Stimulated activated CD4-positive, alpha-beta T cell treated with anti-CD3 and anti-CD28 coated beads, Interleukin-4, amount 100 ng/mL, for 24 hours (primary cell): Measurements from ENCODE around the gene SHISA5.
A peak's percentile ranks its signal among the peaks of the same experiment; 100 is the strongest.
"Not testable (repeated sequence)": the region's sequence is repeated elsewhere in the genome, so short reads cannot be mapped to it uniquely, and the experiment has no call there.

Experiments
- DNase-seq: peaks from one replicate; pipeline ENCODE4 v3.0.0-alpha.2; 2020

SHISA5 gene

DNA sequence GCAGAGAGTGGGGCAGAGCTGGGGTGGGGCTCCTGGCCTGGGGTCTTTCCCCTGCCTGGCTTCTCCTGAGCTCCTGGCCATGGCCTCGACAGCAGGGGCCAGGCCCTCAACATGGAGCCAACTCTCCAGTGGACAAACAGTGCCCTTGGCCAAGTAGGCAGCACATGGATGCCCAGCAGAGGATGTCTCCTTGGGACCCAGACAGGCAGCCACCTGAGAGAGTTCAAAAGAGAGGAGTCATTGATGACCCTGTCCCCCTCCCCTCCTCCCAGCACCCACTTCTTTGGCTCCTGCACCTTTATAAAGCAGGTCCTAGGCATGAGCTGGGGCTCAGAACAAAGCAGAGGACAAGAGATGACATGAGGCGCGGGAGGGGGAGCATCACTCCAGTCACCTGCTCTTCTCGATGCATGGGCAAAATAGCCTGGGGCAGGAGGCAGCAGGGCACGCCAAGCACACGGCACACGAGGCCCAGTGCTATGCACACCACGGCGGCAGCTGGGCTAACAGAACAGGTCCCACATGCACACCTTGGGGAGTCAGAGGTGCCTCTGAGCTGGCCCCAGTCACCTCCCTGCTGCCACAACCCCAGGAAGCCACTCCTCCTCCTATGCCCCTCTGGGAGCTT lies 27.4 kb downstream of the SHISA5 start:
- DNase-seq, result no peak

DNA sequence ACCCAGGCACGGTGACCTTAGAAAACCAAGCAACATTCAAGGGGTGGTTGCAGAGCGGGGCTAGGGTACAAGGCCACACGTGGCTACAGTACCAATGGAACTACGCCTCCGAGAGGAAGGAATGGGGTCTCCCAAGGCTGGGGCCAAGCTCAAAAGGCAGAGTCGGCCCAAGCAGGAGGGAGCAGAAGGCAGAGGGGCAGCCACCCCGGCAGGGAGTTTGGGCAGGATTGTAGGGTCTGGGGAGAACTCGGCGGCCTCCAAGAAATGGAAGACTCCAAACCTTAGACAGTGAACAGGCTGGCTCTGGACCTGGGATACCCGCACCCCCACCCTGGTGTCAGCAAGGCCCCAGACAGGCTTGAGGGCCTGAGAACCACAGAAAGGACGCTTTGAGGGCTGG lies 28.8 kb downstream of the SHISA5 start:
- no peak for DNase-seq

DNA sequence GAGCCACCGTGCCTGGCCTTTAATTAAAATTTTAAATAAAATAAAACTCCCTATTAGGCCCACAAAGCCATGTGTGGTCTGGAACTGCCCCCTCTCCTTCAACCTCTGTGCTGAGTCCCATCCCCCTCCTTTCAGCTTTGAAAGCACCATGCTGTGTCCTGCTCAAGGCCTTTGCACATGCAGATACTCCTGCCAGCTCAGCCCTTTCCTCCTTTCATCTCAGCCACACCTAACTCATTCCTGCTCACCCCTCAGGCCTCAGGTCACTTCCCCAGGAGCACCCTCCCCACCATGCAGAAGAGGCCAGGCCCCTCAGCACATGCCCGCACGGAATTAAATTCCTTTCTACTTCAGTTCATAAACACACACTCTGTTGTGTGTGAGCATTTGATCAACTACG lies 29.4 kb downstream of the SHISA5 start:
- no peak for DNase-seq

DNA sequence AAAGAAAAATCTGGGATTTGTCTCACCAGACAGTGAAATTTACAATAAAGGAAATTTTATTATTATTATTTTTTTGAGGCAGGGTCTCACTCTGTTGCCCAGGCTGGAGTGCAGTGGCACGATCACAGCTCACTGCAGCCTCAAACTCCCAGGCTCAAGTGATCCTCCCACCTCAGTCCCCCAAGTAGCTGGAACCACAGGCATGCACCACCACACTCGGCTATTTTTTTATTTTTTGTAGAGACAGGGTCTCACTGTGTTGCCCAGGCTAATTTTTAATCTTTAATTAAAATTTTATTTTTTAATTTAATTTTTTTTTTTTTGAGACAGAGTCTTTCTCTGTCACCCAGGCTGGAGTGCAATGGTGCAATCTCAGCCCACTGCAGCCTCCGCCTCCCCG lies 29.9 kb downstream of the SHISA5 start:
- DNase-seq, result not testable (repeated sequence)

DNA sequence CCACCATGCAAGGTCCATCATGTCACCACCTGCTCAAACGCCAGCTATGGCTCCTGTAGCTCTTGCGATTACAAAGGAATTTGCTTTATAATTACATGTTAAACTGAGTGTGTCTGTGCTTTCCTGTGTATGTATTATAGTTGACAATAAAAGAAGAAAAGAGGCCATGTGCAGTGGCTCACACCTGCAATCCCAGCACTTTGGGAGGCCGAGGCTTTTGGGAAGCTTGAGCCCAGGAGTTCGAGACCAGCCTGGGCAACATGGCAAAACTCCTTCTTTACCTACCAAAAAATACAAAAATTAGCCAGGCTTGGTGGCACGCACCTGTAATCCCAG lies 30.4 kb downstream of the SHISA5 start:
- DNase-seq, result no peak

DNA sequence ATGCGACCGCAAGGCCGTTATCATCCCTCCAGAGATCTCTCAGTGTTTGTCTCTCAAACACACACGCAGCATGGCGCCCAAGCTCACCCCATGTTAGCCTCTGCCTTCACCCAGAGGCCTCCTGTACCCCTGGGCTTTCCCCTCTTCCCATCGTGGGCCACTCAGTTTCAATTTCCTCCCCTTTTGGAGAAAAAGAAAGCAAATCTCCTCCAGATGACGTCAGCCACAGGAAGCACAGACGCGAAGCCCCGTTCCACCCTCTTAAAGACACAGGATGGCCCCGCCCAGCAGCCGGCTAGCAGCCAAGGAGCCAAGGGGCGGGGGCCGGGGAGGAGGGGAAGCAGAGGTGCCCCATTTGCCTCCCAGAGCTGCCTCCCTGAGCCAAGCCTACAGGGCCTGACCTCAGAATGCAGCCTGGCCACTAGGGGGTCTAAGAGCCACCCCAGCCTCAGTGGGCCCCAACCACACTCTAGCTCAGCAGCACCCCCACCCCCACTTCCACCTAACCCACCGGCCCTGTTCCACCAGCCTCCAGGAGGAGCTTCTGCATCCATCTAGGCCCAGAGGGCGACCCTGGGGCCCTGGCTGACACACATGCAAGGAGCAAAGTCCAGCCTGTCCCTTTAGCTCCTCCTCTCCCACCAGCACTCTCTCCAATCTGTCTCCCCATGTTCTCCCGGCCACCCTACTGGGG lies 30.9 kb downstream of the SHISA5 start:
- DNase-seq, result peak; percentile 95

DNA sequence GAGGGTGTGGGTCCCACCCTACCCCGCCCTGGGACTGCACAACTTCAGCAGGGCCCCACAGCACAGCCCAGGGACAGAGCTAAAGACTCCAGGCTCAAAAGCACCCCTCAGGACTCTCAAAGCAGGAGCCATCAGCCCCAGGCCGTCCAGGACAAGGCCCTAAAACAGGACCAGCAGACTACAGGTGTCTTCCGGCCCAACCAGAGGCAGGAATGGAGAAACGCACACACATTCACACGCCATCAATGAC lies 31.4 kb downstream of the SHISA5 start:
- DNase-seq, result no peak

DNA sequence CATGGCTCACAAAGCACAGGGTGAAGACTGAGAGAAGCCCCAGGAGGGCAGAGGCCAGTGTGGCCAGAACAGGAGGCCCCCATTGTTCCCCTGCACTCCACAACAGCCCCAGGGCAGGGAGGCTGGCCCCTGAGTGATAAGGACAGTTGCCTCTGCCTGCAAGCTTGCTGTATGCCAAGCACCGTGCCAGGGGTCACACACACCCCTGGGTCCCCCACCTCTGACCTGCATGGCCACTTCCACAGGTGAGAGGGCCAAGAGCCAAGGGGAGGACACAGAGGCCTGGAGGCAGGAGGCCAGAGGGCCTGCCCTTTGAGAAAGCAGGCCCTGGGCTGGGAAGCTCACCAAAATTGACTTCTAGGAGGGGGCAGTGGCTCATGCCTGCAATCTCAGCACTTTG lies 33.7 kb downstream of the SHISA5 start:
- no peak for DNase-seq

DNA sequence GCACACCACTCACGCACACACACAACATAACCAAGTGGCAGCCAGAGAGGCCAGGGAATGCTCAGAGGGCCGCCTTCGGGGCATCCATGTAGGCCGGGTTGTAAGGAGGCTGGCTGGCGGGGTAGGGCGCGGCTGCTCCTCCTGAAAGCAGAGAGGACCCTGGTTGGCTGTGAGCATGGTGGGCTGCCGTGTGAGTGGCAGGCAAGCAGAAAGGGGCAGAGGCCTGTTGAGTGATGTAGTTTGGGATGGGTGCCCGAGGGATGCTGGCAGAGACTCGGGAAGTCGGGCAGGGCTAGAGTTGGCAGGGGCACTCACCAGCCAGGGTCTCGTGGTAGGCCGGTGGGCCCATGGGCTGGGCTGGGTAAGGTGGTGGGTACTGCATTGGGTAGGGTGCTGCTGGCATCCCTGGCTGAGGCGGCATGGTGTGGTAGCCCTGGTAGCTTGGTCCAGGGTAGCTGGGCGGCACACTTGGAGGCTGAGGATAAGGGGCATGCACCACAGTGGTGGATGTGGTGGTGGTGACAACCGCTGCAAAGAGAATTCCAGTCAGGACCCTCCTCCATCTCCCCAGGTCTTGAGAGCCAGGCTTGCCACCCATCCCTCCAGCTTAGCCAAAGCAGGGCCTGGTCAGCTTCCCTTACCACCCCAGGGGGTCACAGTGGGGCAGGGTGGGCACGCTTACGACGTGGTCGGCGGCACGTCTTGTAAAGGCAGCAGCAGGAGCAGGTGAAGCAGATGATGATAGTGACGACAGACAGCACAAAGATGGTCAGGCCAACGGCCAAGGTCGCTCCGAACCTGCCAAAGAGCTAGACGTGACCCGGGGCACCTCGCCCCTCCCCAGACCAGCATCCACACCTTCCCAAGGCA lies 34.7 kb downstream of the SHISA5 start:
- DNase-seq, result no peak

DNA sequence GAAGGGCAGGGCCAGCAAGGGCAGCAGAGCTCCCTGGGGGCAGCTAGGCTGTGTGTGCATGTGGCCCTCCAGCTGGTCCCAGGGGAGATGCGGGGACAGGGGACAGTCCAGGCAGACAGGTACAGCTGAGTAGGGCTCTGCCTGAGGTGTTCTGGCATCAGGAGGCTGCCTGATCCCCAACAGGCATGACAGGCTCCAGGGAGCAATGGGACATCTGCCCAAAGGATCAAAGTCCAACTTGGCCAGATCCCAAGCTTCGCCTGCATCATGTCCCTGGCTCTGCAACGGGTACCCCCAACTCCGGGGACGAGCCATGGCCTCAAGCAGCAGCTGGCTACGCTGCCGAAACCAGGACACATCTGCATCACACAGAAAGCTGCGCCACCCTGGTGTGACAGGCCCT lies 35.6 kb downstream of the SHISA5 start:
- DNase-seq, result no peak

DNA sequence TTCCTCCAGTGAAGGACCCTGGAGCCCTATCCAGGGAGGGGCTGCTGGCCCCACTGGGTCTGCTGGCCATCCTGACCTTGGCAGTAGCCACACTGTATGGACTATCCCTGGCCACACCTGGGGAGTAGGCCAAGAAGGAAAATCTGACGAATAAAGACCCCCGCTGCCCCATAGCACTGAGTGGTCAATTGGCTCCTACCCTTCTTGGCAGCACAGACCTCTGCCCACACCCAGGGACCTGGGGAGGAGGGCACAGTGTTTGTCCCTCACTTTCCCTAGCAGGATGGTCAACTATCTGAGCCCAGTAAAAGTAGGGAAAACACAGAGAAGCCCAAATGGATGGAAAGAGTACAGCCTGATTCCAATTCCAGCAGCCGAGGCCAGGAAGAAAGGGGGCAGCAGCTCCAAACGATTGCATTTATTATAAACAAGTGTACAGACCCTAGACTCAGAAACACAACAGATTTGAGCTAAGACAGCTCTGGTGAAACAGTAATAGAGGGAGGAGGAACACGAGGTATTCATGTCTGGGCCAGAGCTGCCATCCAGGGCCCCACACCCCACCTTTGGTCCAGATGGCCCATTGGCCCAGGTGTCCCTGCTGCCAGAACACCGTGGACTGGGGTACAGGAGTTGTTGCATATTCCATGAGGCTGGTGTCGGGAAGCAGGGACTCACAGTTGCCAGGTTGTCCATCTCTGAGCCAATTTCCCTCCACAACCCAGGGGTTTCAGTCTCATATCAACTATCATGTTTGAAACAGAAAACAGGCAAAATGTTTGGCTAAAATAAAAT lies 36.3 kb downstream of the SHISA5 start:
- DNase-seq, result no peak

DNA sequence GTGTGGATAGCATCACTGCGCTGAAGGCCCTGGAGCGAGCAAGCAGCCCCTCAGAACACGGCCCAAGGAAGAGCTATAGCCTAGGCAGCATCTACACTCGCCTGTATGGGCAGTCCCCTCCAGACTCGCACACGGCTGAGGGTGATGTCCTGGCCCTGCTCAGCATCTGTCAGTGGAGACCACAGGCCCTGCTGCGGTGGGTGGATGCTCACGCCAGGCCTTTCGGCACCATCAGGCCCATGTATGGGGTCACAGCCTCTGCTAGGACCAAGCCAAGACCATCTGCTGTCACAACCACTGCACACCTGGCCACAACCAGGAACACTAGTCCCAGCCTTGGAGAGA lies 36.9 kb downstream of the SHISA5 start:
- no peak for DNase-seq

DNA sequence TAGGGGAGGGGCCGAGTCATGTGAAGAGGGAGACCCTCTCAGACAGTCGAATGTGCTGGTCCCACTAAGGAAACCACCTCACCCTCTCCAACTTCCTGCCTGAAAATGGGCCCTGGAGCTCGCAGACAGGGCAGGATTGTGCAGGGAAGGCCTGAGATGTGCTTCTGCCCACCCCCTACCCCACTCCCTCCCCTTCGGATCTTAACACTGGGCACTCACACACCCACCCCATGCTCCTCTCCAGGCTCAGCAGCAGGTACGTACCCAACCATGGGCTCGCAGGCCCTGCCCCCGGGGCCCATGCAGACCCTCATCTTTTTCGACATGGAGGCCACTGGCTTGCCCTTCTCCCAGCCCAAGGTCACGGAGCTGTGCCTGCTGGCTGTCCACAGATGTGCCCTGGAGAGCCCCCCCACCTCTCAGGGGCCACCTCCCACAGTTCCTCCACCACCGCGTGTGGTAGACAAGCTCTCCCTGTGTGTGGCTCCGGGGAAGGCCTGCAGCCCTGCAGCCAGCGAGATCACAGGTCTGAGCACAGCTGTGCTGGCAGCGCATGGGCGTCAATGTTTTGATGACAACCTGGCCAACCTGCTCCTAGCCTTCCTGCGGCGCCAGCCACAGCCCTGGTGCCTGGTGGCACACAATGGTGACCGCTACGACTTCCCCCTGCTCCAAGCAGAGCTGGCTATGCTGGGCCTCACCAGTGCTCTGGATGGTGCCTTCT lies 37.4 kb downstream of the SHISA5 start:
- peak; percentile 33 for DNase-seq

DNA sequence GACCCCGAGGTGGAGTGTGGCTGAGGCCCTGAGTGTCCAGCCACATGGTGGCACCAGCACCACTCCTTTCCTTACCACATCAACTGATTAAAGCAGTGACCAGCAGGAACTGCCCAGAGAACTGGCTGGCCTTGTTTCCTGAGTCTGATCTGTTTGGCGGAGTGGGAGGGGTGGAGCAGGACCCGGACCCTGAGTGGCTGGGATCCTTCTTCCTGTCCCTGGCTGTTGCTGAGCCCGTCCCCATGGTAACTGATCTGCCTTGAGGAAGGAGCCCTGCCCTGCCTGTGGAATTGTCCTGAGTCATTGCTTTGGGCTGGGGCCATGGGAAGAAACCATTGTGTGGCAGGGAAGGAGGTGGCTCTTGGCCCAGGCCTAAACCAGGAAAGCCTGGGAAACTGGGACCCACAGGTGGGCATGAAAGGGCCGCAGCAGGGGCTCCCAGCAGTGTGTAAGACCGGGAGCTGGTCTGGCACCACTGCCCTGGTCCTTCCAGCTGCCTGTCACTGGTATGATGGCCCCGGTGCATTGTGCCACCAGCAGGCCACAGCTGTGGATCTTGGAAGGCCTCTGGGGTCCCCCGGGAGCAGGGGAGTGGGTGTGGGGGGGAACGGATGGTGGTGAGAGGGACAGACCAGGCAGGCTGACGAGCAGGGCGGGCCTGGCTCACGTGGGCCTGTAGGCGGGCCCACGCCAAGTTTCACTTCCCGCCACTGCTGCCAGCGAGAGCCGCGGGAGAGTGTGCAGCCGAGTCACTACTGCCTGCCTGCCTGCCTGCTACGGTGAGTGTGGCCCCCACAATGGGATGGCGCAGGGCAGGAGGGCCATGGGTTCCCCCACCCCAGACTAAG lies 38.2 kb downstream of the SHISA5 start:
- peak; percentile 79 for DNase-seq

DNA sequence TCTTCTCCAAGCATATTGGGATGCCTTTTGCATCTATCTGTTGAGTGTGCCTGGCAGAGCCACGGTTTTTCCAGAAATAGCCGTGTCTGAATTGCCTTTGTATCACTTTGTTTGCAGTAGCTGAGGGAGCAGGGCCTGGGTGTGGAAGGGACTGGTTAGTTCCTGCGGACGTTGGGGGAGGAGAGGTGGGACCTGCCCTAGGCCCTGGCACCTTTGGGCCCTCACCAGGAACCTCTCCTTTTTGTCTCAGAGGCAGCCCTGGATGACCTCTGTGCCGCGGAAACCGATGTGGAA lies 38.8 kb downstream of the SHISA5 start:
- no peak for DNase-seq

DNA sequence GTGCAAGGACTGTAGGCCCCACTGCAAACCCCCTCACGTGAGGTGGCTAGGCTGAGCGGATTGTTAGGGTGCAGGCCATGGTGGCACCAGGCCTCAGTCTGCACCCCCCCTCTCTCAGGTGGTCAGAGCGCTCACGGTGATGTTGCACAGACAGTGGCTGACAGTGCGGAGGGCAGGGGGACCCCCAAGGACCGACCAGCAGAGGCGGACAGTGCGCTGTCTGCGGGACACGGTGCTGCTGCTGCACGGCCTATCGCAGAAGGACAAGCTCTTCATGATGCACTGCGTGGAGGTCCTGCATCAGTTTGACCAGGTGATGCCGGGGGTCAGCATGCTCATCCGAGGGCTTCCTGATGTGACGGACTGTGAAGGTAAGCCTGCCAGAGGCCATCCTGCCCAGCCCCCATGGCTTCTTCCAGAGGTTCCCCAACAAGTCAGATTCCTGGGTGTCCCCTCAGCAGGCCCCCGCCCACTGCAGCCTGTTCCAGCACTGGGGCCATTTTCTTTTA lies 39.2 kb downstream of the SHISA5 start:
- no peak for DNase-seq

DNA sequence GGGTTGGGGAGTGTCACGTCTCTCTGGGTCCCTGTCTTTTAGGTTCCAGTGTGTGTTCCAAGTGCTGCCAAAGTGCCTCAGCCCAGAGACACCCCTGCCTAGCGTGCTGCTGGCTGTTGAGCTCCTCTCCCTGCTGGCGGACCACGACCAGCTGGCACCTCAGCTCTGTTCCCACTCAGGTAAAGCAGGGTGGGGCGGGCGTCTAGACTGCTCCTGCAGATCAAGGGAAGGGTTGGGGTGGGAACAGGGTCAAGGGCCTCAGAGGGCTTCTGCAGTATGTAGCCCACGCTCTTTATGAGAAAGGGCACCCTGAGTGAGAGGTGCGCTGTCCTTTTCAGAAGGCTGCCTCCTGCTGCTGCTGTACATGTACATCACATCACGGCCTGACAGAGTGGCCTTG lies 40.3 kb downstream of the SHISA5 start:
- DNase-seq, result no peak

DNA sequence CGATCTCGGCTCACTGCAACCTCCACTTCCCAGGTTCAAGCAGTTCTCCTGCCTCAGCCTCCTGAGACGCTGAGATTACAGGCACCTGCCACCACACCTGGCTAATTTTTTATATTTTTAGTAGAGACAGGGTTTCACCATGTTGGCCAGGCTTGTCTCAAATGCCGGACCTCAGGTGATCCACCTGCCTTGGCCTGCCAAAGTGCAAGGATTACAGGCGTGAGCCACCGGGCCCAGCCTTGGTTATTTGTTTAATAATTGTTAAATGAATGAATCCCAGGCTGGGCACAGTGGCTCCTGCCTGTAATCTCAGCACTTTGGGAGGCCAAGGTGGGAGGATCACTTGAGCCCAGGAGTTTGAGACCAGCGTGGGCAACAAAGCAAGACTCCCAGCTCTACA lies 42.2 kb downstream of the SHISA5 start:
- DNase-seq, result not testable (repeated sequence)

DNA sequence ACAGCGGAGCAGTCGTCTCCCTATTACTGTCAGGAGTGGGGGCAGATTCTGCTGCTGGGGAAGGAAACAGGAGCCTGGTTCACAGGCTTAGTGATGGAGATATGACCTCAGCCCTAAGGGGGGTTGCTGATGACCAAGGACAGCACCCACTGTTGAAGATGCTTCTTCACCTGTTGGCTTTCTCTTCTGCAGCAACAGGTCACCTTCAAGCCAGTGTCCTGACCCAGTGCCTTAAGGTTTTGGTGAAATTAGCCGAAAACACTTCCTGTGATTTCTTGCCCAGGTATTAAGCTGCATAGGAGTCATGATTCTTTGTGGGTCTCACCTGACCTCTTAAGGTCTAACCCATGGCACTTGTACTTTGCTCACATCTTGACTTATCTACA lies 43.5 kb downstream of the SHISA5 start:
- no peak for DNase-seq

DNA sequence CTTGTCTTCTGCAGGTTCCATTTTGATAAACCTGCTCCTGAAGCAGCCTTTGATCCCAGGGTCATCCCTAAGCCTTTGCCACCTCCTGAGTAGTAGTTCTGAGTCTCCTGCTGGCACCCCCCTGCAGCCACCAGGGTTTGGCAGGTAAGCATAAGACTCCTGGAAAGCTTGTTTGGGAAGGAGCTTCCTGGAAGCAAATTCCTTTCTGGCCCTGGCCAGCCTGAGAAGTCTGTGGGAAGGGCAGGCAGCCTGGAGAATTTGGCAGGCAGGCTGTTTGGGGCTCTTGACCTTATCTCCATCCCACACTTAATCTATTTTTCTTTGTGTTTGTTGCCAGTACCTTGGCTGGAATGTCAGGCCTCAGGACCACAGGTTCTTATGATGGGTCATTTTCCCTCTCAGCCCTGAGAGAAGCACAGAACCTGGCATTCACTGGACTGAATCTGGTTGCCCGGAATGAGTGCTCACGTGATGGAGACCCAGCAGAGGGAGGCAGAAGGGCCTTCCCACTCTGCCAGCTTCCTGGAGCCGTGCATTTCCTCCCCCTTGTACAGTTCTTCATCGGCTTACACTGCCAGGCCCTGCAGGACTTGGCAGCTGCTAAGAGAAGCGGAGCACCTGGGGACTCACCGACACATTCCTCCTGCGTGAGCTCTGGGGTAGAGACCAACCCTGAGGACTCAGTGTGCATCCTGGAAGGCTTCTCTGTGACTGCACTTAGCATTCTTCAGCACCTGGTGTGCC lies 44.0 kb downstream of the SHISA5 start:
- DNase-seq, result no peak

DNA sequence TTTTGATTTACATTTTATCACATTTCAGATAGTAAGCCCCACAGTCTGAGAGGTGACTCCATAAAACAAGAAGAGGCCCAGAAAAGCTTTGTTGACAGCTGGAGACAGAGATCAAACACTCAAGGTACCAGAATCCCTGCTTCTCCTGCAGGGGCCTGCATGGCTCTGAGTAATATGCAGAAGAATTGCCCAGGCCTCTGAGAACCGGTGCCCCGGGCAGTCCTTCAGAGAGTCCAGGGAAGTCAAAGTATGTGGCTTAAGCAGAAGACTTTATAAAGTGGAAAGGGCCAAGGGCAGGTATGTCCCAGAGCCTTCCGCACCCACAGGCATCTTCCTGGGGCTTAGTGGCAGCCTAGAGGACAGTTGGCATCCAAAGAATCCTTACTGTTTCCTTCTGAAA lies 44.6 kb downstream of the SHISA5 start:
- DNase-seq, result no peak
